Measurements from ENCODE around the gene ATG7.
A peak's percentile ranks its signal among the peaks of the same experiment; 100 is the strongest.
"Not testable (repeated sequence)": the region's sequence is repeated elsewhere in the genome, so short reads cannot be mapped to it uniquely, and the experiment has no call there.

ATG7 gene

GRCh38 chr3:11385891-11386290 lies 113.7 kb downstream of the ATG7 start:
- FAIRE-seq = no peak

GRCh38 chr3:11386465-11387113 lies 114.4 kb downstream of the ATG7 start:
- FAIRE-seq (no peak), DNase-seq (ENCODE audit: insufficient read length, low spot score) (no peak)

More at GRCh38 chr3:11385891-11386290, 113.7 kb downstream of the ATG7 start:
- peak; percentile 42 for DNase-seq (ENCODE audit: insufficient read length, low spot score)

DNA sequence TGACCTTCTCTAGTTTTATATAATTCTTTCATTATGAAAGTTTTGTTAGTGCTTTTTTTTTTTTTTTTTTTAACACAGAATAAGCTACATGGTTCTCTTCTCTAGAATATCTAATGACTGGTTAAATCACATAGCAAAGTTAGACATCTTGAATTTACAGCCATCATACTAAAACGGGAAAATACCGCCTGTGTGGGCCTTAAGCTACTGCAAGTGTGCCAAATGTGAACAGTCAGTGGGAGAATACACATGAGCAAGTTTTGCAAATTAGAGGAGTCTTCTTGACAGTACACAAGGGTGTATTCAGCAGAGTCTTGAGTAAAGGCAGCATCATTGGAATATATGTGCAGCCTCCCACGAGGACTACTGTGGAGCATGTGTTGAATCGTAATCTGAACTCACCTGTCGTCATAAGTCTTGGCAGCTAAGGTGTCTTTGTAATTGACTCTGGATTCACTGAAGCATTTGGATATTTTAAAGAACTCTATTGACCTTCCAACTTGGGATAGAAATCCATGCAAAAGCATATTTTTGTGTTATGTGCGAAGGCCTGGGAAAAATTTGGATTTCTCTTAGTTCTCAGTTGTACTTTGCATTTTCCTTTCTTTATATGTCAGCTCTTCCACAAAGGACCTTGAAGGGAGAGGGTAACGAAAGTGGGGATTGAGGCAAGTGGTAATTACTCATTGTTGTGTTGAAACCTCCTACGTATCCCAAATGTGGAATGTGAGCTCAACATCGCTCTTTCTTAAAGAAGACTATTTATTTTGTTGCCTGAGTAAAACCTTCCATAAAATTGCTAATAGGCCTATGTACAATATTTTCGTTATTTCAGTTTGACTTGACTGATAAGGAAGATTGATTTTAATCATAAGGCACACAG lies 117.4 kb downstream of the ATG7 start:
- DNase-seq (ENCODE audit: insufficient read length, low spot score) (no peak), FAIRE-seq (no peak)

DNA sequence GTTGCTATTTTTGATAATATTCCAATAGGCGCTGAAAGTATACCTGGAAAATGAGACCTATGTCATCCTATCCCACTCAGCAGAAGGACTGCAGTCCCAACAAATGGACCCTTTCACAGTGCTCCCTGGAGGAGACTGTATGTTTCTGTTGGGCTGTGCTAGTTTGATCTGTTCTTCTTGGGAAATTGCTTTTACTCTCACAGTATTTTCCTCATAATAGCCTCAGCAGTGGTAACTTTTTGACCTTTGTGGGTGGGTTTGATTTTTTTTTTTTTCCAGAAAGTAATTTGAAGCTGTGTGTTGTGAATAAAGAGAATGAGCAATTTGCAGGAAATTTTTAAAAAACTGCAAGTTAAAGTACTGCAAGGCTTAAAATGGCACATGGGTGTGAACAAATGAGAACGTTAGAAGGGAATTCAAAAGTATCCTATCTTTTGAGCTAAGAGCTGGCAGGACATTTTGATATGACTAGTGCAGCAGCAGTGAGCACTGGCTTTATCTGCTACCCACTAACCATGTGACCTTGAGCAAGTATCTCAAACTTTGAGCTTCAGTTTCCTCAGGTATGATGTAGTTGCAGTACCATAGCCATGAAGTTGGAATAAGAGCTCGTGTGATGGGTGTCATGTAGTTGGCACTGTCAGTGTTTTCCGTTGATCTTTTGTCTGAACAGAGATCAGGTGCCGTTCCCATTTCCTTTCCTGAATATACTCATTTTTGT lies 118.4 kb downstream of the ATG7 start:
- FAIRE-seq (no peak), DNase-seq (ENCODE audit: insufficient read length, low spot score) (no peak)

GRCh38 chr3:11391174-11391879 lies 119.1 kb downstream of the ATG7 start:
- FAIRE-seq (no peak), DNase-seq (ENCODE audit: insufficient read length, low spot score) (no peak)

DNA sequence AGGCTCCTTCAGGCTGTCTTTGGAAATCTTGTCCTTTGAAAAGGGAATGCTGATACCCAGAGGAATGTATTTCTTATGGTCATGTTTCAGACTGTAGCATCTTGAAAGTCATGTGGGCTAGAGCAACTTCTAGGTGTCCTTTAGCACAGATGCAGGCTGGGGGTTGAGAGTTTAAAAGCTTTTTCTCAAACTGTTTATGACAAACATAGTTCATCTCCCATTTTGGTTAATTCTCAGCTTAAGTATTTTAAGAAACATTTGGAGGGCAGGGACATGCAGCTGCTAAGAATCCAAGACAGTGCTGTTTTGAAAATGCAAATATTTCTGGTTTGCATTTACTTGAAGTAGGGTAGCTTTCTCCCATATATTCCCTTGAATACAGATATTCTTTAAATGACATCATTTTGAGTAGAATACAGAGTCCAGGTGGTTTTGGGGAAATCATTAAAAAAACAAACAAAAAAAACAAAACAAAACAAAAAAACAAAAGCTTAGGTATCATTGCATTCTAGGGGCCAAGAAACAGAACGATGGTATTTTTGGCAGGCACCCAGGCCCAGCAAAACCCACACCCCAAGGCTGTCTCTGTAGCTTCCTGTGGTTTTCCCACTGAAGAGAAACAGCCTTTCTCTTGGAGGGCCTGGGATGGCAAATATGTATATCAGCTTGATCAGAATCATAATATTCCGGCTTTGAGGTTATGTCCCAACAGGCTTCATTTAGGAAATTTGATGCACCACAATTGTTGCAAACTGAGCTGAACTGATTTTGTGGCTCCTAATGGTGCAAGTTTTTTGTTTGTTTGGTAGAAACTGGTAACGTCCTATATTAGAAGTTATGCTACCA lies 120.0 kb downstream of the ATG7 start:
- DNase-seq (ENCODE audit: insufficient read length, low spot score) (peak; percentile 61), FAIRE-seq (peak; percentile 26)

- DNase-seq (ENCODE audit: insufficient read length, low spot score) (no peak), FAIRE-seq (no peak)
These were observed 120.6 kb downstream of the ATG7 start for GRCh38 chr3:11392860-11393114.

DNA sequence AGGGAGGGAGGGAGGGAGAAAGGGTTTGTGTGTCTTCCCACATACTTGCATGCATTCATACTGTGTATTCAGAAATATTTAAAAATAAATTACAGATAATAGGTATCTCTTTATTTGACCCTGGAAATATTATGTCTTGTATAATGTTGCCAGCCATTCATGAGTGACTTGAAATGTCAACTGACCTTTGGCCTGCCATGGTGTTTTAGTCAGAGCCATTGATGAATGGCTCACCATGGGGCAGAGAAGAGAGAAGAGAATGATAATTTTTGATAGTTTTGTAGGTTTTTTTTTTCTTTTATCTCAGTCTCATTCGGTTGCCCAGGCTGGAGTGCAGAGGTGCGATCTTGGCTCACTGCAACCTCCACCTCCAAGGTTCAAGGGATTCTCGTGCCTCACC lies 121.2 kb downstream of the ATG7 start:
- FAIRE-seq (no peak), DNase-seq (ENCODE audit: insufficient read length, low spot score) (no peak)

GRCh38 chr3:11394392-11394791 lies 122.2 kb downstream of the ATG7 start:
- FAIRE-seq = no peak

DNA sequence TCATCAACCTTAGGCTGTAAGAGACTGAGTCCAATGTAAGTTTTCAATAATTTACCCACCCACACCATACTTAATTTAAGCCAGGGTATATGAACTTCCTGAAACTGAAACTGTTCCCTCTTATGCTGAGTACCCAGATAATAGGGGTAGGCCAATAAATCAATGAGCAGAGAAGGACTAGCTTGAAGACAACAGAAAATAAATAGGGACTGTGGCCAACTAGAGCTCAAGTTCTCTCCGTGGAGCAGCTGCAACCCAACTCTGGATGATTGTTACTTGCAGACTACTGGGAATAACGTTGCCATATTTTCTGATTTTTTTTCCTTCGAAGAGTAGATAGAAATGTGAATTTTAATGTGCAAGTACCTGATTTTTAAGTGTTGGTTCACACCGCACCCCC lies 128.0 kb downstream of the ATG7 start:
- FAIRE-seq (no peak), DNase-seq (ENCODE audit: insufficient read length, low spot score) (no peak)

More at GRCh38 chr3:11394392-11394791, 122.2 kb downstream of the ATG7 start:
- DNase-seq (ENCODE audit: insufficient read length, low spot score) = no peak

DNA sequence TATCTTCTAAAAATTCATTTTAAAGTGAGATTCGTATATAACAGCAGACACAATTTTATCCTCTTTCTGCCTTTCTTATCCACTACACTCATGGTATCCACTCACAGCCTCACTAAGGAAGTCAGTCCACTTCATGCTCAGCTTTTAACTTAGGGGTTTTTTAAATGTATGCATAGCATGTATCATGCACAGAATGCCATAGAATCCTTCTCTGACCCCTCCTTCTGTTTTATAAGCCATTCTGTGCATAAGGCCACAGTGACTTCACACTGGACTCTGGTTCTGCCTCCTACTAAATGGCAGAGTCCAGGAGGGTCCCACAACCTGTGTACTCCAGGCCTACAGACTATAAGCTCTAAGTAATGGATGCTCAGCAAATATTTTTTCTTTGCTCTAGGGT lies 129.2 kb downstream of the ATG7 start:
- no peak for FAIRE-seq
- DNase-seq (ENCODE audit: insufficient read length, low spot score) = no peak

DNA sequence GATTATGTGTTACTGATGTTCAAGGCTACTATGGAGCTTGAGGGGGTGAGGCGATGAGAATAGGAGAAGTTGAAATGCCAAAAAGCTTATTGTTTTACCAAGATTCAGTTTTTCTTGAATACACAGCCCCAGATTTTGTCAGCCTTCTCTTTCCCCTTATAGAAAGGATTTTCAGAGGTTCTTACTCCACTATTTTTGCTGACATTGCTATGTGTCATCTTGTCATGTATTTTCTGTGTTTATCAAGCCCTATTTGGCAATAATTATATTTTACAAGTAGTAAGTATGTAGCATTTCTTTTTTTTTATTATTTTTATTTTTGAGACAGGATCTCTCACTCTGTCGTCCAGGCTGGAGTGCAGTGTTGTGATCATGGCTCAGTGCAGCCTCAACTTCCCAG lies 133.1 kb downstream of the ATG7 start:
- FAIRE-seq = no peak
- DNase-seq (ENCODE audit: insufficient read length, low spot score) = no peak

GRCh38 chr3:11407644-11408043 lies 135.4 kb downstream of the ATG7 start:
- FAIRE-seq = no peak
- no peak for DNase-seq (ENCODE audit: insufficient read length, low spot score)

DNA sequence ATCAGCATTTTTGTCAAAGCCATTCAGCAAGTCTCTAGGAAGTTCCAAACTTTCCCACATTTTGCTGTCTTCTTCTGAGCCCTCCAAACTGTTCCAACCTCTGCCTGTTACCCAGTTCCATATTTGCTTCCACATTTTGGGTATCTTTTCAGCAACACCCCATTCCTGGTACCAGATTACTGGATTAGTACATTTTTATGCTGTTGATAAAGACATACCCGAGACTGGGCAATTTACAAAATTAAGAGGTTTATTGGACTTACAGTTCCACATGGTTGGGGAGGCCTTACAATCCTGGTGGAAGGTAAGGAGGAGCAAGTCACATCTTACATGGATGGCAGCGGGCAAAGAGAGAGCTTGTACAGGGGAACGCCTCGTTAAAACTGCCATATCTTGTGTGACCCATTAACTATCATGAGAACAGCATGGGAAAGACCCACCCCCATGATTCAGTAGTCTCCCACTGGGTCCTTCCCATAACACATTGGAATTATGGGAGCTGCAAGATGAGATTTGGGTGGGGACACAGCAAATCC lies 136.2 kb downstream of the ATG7 start:
- not testable (repeated sequence) for DNase-seq (ENCODE audit: insufficient read length, low spot score); FAIRE-seq

DNA sequence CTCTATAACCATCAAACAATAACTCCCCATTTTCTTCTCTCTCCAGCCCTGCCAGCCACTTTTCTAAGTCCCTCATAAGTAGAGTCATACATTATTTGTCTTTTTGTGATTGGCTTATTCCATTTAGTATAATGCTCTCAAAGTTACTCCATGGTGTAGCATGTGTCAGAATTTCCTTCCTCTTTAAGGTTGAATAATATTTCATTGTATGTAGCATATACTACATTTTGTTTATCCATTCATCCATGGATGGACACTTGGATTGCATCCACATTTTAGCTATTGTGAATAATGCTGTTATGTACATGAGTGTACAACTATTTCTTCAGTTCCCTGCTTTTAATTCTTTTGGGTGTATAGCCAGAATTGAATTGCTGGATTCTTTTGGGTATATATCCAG lies 138.4 kb downstream of the ATG7 start:
- FAIRE-seq (no peak), DNase-seq (ENCODE audit: insufficient read length, low spot score) (no peak)

- FAIRE-seq (no peak), DNase-seq (ENCODE audit: insufficient read length, low spot score) (no peak)
These were observed 139.8 kb downstream of the ATG7 start for GRCh38 chr3:11411956-11412355.

GRCh38 chr3:11413071-11413470 lies 140.9 kb downstream of the ATG7 start:
- DNase-seq (ENCODE audit: insufficient read length, low spot score) (no peak), FAIRE-seq (no peak)

GRCh38 chr3:11415099-11415498 lies 142.9 kb downstream of the ATG7 start:
- DNase-seq (ENCODE audit: insufficient read length, low spot score) (no peak), FAIRE-seq (peak; percentile 9)

GRCh38 chr3:11420066-11420465 lies 147.9 kb downstream of the ATG7 start:
- no peak for FAIRE-seq

GRCh38 chr3:11422291-11422690 lies 150.1 kb downstream of the ATG7 start:
- no peak for DNase-seq (ENCODE audit: insufficient read length, low spot score)
- no peak for FAIRE-seq

More at GRCh38 chr3:11420066-11420465, 147.9 kb downstream of the ATG7 start:
- no peak for DNase-seq (ENCODE audit: insufficient read length, low spot score)
